ENCODE data around the gene ATXN2. TPM values are rescaled to one million over a fixed set of nuclear protein-coding genes. Genes with fewer than 3 reads are reported as not detected.

ATXN2 gene
- total RNA-seq, 1 experiment from 2014 or later: 56.3 TPM

DNA sequence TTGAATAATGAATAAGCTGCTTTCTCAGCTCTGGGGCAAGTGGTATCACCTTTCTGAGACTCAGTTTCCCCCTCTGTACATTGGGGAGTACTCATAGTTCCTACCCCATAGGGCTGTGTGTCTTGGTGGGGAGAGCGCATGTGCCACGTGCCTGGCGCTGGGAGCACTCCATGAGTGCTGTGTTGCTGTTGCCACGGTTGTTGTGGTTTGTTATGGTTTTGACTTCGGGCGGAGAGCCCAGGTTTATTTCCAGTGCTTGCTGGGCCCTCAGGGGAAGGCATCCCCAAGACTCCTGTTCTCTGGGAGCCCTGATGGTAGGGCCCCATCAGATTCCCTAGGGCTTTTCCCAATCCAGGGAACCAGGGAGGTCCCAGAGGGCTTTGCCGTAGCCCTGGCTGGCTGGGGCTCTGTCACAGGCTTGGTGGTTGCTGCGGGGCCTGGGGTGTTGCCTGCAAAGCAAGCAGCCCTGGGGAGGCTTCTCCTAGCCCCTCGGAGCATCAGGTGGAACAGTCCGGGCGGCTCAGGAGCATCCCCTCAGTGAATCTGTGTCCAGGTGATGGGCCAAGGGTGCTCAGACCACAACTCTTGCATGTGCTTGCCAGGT, 174.8 kb downstream of the ATXN2 start:
- CTCF ChIA-PET: interaction anchor here (0.6 to 3.4 kb wide), 15 partner anchors 9 to 486 kb away, joined by 3 to 24 read pairs (median 6); no protein-coding TSS in a partner anchor
- DNase-seq (ENCODE audit: low spot score): no peak
- no peak overlapping the region for H3K4me3 Mint-ChIP-seq
- H3K36me3 Mint-ChIP-seq: peaks cover 17% of the 10 kb centered on the region
- no peak for TF ChIP-seq ZNF121 (CRISPR knock-in tag; IDR thresholded peaks at IDR 0.05)
- H3K27me3 Mint-ChIP-seq (ENCODE audit: low read depth): no peaks in the 10 kb centered on the region
- H3K4me1 Mint-ChIP-seq: peaks cover 42% of the 10 kb centered on the region
- POLR2A ChIA-PET: interaction anchor here (1.0 kb wide), 1 partner anchor 11 kb away, joined by 3 read pairs; no protein-coding TSS in a partner anchor
- no peaks in the 10 kb centered on the region for H3K9me3 Mint-ChIP-seq
- ATAC-seq: no peak; the same call in 1 of the 2 replicates
- peak overlapping the region; percentile 57 for H3K27ac Mint-ChIP-seq

DNA sequence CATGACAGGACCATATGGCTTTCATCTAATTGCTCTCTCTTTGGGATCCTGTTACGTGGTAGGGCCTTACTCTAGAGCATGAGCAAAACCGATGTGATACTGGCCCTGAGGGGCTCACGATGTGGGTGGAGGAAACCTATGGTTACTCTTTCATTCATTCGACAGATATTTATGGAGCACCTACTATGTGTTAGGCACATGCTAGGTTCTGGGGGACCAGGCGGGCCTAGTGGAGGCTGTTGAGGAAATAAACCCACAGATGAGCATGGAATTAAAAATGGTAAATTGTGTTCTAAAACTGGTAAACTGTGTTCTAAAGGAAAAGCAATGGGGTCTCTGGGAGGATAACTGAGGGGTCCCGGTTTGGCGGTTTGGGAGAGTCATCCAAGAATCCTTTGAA, 178.6 kb downstream of the ATXN2 start:
- TF ChIP-seq, protein P1, sequence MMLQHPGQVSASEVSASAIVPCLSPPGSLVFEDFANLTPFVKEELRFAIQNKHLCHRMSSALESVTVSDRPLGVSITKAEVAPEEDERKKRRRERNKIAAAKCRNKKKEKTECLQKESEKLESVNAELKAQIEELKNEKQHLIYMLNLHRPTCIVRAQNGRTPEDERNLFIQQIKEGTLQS (CRISPR knock-in tag; conservative IDR thresholded peaks at IDR 0.05): no peak
- TF ChIP-seq PRRX2 (CRISPR knock-in tag; IDR thresholded peaks at IDR 0.05): no peak
- TF ChIP-seq TCF7 (CRISPR knock-in tag; IDR thresholded peaks at IDR 0.05; ENCODE audit: low read depth): no peak
- TF ChIP-seq SMAD4 (CRISPR knock-in tag; IDR thresholded peaks at IDR 0.05): no peak
- TF ChIP-seq OVOL2 (CRISPR knock-in tag; IDR thresholded peaks at IDR 0.05; ENCODE audit: borderline replicate concordance): no peak
- DNase-seq (ENCODE audit: low spot score) (no peak), ATAC-seq (no peak)
- peaks cover 20% of the 10 kb centered on the region for H3K36me3 Mint-ChIP-seq
- CTCF ChIA-PET: interaction anchor here (1.7 kb wide), 1 partner anchor 23 kb away, joined by 4 read pairs; no protein-coding TSS in a partner anchor
- peak overlapping the region; percentile 78 for H3K27ac Mint-ChIP-seq
- no peaks in the 10 kb centered on the region for H3K9me3 Mint-ChIP-seq
- H3K27me3 Mint-ChIP-seq (ENCODE audit: low read depth): no peaks in the 10 kb centered on the region
- no peak overlapping the region for H3K4me3 Mint-ChIP-seq
- POLR2A ChIA-PET: interaction anchor here (0.6 kb wide), 2 partner anchors 9 to 29 kb away, joined by 3 to 4 read pairs; no protein-coding TSS in a partner anchor
- peaks cover 35% of the 10 kb centered on the region for H3K4me1 Mint-ChIP-seq

DNA sequence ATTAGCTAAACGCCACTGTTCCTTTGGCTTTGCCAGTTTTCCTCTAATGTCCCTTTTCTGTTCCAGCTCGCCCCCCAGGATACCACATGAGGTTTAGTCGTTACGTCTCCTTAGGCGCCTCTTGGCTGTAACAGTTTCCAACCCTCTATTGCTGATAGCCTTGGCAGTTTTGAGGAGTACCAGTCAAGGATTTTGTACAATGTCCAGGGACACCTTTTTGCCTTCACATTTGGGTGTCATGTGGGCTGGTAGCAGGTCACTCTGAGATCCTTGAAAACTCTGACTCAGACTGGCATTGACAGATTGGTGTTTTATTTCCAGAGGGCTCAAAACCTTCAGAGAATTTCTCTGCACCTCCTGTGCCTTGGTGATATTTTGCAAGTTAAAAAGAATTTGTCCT, 179.3 kb downstream of the ATXN2 start:
- H3K4me1 Mint-ChIP-seq: peaks cover 32% of the 10 kb centered on the region
- H3K9me3 Mint-ChIP-seq: no peaks in the 10 kb centered on the region
- no peak overlapping the region for H3K4me3 Mint-ChIP-seq
- TF ChIP-seq MYBL2 (CRISPR knock-in tag; IDR thresholded peaks at IDR 0.05) (no peak), SMAD3 (CRISPR knock-in tag; IDR thresholded peaks at IDR 0.05; ENCODE audit: borderline replicate concordance) (no peak), ELF4 (CRISPR knock-in tag; IDR thresholded peaks at IDR 0.05; ENCODE audit: low read depth) (no peak), ESRRA (CRISPR knock-in tag; IDR thresholded peaks at IDR 0.05; ENCODE audit: borderline replicate concordance) (no peak), ZNF121 (CRISPR knock-in tag; IDR thresholded peaks at IDR 0.05) (no peak), KAT7 (CRISPR knock-in tag; IDR thresholded peaks at IDR 0.05; ENCODE audit: borderline replicate concordance) (no peak), ZNF396 (CRISPR knock-in tag; IDR thresholded peaks at IDR 0.05; ENCODE audit: borderline replicate concordance) (no peak), ZNF219 (CRISPR knock-in tag; IDR thresholded peaks at IDR 0.05; ENCODE audit: borderline replicate concordance) (no peak)
- TF ChIP-seq, protein P2, sequence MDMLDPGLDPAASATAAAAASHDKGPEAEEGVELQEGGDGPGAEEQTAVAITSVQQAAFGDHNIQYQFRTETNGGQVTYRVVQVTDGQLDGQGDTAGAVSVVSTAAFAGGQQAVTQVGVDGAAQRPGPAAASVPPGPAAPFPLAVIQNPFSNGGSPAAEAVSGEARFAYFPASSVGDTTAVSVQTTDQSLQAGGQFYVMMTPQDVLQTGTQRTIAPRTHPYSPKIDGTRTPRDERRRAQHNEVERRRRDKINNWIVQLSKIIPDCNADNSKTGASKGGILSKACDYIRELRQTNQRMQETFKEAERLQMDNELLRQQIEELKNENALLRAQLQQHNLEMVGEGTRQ (CRISPR knock-in tag; IDR thresholded peaks at IDR 0.05): no peak
- TF ChIP-seq, protein P3, sequence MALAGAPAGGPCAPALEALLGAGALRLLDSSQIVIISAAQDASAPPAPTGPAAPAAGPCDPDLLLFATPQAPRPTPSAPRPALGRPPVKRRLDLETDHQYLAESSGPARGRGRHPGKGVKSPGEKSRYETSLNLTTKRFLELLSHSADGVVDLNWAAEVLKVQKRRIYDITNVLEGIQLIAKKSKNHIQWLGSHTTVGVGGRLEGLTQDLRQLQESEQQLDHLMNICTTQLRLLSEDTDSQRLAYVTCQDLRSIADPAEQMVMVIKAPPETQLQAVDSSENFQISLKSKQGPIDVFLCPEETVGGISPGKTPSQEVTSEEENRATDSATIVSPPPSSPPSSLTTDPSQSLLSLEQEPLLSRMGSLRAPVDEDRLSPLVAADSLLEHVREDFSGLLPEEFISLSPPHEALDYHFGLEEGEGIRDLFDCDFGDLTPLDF (CRISPR knock-in tag; IDR thresholded peaks at IDR 0.05): no peak
- TF ChIP-seq, protein P4, sequence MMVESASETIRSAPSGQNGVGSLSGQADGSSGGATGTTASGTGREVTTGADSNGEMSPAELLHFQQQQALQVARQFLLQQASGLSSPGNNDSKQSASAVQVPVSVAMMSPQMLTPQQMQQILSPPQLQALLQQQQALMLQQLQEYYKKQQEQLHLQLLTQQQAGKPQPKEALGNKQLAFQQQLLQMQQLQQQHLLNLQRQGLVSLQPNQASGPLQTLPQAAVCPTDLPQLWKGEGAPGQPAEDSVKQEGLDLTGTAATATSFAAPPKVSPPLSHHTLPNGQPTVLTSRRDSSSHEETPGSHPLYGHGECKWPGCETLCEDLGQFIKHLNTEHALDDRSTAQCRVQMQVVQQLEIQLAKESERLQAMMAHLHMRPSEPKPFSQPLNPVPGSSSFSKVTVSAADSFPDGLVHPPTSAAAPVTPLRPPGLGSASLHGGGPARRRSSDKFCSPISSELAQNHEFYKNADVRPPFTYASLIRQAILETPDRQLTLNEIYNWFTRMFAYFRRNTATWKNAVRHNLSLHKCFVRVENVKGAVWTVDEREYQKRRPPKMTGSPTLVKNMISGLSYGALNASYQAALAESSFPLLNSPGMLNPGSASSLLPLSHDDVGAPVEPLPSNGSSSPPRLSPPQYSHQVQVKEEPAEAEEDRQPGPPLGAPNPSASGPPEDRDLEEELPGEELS (CRISPR knock-in tag; IDR thresholded peaks at IDR 0.05): no peak
- TF ChIP-seq, protein P5, sequence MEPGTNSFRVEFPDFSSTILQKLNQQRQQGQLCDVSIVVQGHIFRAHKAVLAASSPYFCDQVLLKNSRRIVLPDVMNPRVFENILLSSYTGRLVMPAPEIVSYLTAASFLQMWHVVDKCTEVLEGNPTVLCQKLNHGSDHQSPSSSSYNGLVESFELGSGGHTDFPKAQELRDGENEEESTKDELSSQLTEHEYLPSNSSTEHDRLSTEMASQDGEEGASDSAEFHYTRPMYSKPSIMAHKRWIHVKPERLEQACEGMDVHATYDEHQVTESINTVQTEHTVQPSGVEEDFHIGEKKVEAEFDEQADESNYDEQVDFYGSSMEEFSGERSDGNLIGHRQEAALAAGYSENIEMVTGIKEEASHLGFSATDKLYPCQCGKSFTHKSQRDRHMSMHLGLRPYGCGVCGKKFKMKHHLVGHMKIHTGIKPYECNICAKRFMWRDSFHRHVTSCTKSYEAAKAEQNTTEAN (CRISPR knock-in tag; IDR thresholded peaks at IDR 0.05): no peak
- TF ChIP-seq, protein P6, sequence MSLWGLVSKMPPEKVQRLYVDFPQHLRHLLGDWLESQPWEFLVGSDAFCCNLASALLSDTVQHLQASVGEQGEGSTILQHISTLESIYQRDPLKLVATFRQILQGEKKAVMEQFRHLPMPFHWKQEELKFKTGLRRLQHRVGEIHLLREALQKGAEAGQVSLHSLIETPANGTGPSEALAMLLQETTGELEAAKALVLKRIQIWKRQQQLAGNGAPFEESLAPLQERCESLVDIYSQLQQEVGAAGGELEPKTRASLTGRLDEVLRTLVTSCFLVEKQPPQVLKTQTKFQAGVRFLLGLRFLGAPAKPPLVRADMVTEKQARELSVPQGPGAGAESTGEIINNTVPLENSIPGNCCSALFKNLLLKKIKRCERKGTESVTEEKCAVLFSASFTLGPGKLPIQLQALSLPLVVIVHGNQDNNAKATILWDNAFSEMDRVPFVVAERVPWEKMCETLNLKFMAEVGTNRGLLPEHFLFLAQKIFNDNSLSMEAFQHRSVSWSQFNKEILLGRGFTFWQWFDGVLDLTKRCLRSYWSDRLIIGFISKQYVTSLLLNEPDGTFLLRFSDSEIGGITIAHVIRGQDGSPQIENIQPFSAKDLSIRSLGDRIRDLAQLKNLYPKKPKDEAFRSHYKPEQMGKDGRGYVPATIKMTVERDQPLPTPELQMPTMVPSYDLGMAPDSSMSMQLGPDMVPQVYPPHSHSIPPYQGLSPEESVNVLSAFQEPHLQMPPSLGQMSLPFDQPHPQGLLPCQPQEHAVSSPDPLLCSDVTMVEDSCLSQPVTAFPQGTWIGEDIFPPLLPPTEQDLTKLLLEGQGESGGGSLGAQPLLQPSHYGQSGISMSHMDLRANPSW (CRISPR knock-in tag; conservative IDR thresholded peaks at IDR 0.05; ENCODE audit: low read depth): no peak
- ChIA-PET POLR2A (no interaction called here), CTCF (interaction anchor here (0.6 to 1.1 kb wide), 3 partner anchors 23 to 482 kb away, joined by 3 to 5 read pairs (median 5); no protein-coding TSS in a partner anchor)
- H3K27me3 Mint-ChIP-seq (ENCODE audit: low read depth): no peaks in the 10 kb centered on the region
- no peak for ATAC-seq
- H3K36me3 Mint-ChIP-seq: peaks cover 20% of the 10 kb centered on the region
- 0 out of 2 replicates have a peak overlapping the region, but pooled peaks have one; percentile 32 for H3K27ac Mint-ChIP-seq
- no peak for DNase-seq (ENCODE audit: low spot score)

Data from WTC11 (cell line).